Erythroblast (primary cell): ENCODE data around the gene XRCC5.

ENCODE experiments used
- GATA1 ChIP-seq: IDR thresholded peaks from 2 replicates; pipeline ENCODE4 v1.6.1; 2011; ENCODE audit warnings: low read depth, mild to moderate bottlenecking, control low read depth, low read length, moderate library complexity
- POLR2A ChIP-seq: IDR thresholded peaks from 2 replicates; pipeline ENCODE4 v1.6.1; 2011; ENCODE audit warnings: mild to moderate bottlenecking, low read length

DNA sequence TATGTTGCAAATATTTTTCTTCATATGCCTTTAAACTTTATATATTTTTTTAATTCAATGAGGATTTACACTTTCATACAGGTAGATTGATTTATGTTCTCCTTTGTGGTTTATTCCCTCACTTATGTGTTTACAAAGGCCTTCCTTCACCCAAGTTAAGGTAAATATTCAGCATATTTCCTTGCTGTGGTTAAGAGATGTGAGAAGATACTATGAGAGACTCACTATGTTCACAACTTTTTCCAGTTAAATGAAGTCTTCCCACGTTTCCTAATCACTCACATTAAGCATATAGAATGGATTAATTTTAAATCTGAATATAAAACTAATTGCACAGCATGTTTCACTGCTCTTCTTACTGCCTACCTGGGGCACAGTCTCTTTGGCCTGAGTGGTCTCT lies 28.1 kb upstream of the XRCC5 start:
- no peak for TF ChIP-seq POLR2A
- TF ChIP-seq GATA1, result no peak
